ENCODE data around the gene DKK3. TPM values are rescaled to one million over a fixed set of nuclear protein-coding genes. Genes with fewer than 3 reads are reported as not detected.

The DKK3 gene
- total RNA-seq, 1 donor from 2014 or later = not detected

- Mint-ChIP-seq H3K4me1 (peaks cover 3% of the 10 kb centered on the region), H3K9me3 (peaks cover 6% of the 10 kb centered on the region), H3K4me3 (no peak overlapping the region), H3K27me3 (peaks cover 7% of the 10 kb centered on the region), H3K36me3 (ENCODE audit: low read depth) (no peaks in the 10 kb centered on the region), H3K27ac (no peak overlapping the region)
- intact Hi-C loops (cut with micrococcal nuclease) = no loop called here
- no peak for DNase-seq
Observed at GRCh38 chr11:11985954-11986949, 22.2 kb downstream of the DKK3 start.

DNA sequence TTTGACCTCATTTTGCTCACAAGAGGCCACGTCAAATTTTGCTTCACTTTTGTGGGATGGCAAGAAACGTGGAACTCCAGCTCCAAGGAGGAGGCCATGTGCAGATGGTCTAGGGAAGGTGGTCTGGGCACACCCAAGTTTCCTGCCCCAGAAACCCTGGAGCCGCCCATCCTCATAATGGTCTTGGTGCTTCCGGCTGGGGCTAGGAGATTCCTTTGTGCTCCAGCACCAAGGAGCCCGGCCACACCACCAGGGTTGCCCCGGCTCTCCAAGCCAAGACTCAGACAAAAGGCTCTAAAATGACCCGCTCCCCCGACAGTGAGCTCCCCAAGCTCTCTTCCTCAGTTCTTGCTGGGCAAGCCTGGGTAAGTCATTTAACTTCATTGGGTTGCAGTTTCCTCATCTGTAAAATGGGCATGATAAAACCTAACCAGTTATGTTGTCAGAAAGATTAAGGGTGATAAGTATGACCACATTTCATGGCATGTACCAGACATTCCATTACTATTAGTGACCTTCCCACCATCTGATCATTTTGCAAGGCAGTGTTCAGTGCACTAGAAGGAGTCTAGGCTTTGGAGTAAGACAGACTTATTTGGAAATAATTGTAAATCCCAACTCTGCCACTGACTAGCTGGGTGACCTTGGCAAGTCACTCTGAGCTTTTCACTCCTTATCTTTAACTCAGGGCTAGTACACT is 23.3 kb downstream of the DKK3 start:
- H3K9me3 Mint-ChIP-seq = peaks cover 6% of the 10 kb centered on the region
- intact Hi-C loops (cut with micrococcal nuclease) = no loop called here
- no peaks in the 10 kb centered on the region for H3K36me3 Mint-ChIP-seq (ENCODE audit: low read depth)
- H3K4me1 Mint-ChIP-seq = peaks cover 3% of the 10 kb centered on the region
- no peak for DNase-seq
- no peak overlapping the region for H3K27ac Mint-ChIP-seq
- H3K27me3 Mint-ChIP-seq = peaks cover 4% of the 10 kb centered on the region
- H3K4me3 Mint-ChIP-seq = no peak overlapping the region

DNA sequence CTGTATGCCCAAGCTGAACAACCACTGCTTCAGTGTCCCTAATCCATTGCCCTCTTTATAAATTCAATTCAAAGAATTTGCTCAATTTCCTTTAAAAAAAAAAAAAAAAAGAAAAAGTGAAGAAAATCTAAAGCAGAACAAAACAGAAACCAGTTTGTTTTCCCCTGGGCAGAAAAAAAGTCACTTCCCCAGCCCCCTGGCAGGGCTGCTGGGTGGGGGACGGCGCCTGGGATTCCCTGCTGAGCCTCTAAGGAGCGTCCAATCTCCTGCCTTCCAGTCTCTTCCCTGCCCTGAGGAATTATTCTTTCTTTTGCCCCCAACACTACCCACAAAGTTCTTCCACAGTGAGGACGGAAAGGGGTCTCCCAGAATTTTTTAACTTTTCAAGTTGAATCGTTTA is 23.9 kb downstream of the DKK3 start:
- intact Hi-C loops (cut with micrococcal nuclease) = no loop called here
- Mint-ChIP-seq H3K27ac (no peak overlapping the region), H3K27me3 (peaks cover 4% of the 10 kb centered on the region), H3K9me3 (peaks cover 6% of the 10 kb centered on the region), H3K4me1 (peaks cover 3% of the 10 kb centered on the region), H3K36me3 (ENCODE audit: low read depth) (no peaks in the 10 kb centered on the region), H3K4me3 (no peak overlapping the region)
- no peak for DNase-seq

DNA sequence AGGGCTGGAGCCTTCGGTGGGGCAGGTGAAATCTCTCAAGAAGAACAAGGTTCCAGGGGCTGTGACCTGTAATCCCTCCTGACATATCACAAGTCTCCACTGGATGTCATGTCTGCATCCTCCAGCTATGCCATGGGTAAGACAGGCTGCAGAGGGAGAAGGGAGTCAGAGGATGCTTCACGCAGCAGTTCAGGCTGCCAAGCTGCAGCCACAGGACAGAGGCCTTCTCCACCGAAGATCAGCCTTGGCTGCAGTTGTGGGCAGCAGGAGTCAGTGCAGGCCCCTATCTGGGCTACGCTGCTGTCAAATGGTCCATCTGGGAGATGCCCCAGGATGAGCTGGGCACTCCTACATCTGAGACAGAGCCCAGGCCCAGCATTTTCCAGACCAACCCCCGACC is 25.0 kb downstream of the DKK3 start:
- Mint-ChIP-seq H3K27ac (no peak overlapping the region), H3K4me3 (no peak overlapping the region), H3K9me3 (peaks cover 6% of the 10 kb centered on the region), H3K36me3 (ENCODE audit: low read depth) (no peaks in the 10 kb centered on the region), H3K4me1 (peaks cover 3% of the 10 kb centered on the region), H3K27me3 (peaks cover 3% of the 10 kb centered on the region)
- no peak for DNase-seq
- intact Hi-C loops (cut with micrococcal nuclease) = no loop called here

- H3K27ac Mint-ChIP-seq = no peak overlapping the region
- H3K36me3 Mint-ChIP-seq (ENCODE audit: low read depth) = no peaks in the 10 kb centered on the region
- peaks cover 3% of the 10 kb centered on the region for H3K27me3 Mint-ChIP-seq
- peaks cover 3% of the 10 kb centered on the region for H3K4me1 Mint-ChIP-seq
- peaks cover 6% of the 10 kb centered on the region for H3K9me3 Mint-ChIP-seq
- DNase-seq = no peak
- intact Hi-C loops (cut with micrococcal nuclease) = no loop called here
- no peak overlapping the region for H3K4me3 Mint-ChIP-seq
Observed at GRCh38 chr11:11982975-11983374, 25.5 kb downstream of the DKK3 start.

GRCh38 chr11:11982461-11982860 is 26.0 kb downstream of the DKK3 start:
- intact Hi-C loops (cut with micrococcal nuclease) = no loop called here
- H3K4me3 Mint-ChIP-seq = no peak overlapping the region
- H3K9me3 Mint-ChIP-seq = peaks cover 1% of the 10 kb centered on the region
- H3K27me3 Mint-ChIP-seq = peaks cover 4% of the 10 kb centered on the region
- H3K27ac Mint-ChIP-seq = no peak overlapping the region
- no peaks in the 10 kb centered on the region for H3K36me3 Mint-ChIP-seq (ENCODE audit: low read depth)
- peaks cover under 1% of the 10 kb centered on the region for H3K4me1 Mint-ChIP-seq
- no peak for DNase-seq

GRCh38 chr11:11981840-11982239 is 26.6 kb downstream of the DKK3 start:
- Mint-ChIP-seq H3K27ac (no peak overlapping the region), H3K27me3 (peaks cover 5% of the 10 kb centered on the region), H3K36me3 (ENCODE audit: low read depth) (no peaks in the 10 kb centered on the region), H3K4me3 (no peak overlapping the region), H3K4me1 (no peaks in the 10 kb centered on the region), H3K9me3 (no peaks in the 10 kb centered on the region)
- intact Hi-C loops (cut with micrococcal nuclease) = no loop called here
- DNase-seq = no peak

GRCh38 chr11:11981364-11981763 is 27.1 kb downstream of the DKK3 start:
- H3K4me1 Mint-ChIP-seq = no peaks in the 10 kb centered on the region
- H3K27me3 Mint-ChIP-seq = peaks cover 5% of the 10 kb centered on the region
- DNase-seq = no peak
- no peak overlapping the region for H3K27ac Mint-ChIP-seq
- H3K36me3 Mint-ChIP-seq (ENCODE audit: low read depth) = no peaks in the 10 kb centered on the region
- H3K4me3 Mint-ChIP-seq = no peak overlapping the region
- intact Hi-C loops (cut with micrococcal nuclease) = no loop called here
- no peaks in the 10 kb centered on the region for H3K9me3 Mint-ChIP-seq

DNA sequence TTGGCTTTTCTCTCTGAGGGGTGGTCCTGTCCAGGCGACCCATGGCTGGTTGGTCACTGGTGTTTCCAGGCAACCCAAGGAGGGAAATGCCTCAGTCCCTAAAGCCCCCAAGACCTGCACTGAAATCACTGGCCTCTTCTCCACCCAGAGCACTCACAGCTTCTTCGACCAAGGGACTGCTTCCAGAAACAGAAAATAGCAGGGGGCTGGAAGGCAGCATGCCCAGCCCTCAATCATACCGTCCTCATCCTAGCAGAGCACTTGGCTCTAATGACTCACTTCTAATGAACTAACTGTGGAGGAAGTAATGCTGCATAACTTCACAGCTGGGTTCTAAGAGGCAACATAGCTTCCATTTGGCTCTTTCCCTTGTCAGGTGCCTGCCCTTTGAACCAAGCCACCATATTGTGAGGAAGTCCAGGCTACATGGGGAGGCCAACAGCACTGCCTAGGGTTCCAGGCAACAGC is 27.6 kb downstream of the DKK3 start:
- Mint-ChIP-seq H3K27ac (no peak overlapping the region), H3K27me3 (peaks cover 5% of the 10 kb centered on the region), H3K9me3 (no peaks in the 10 kb centered on the region), H3K4me3 (no peak overlapping the region), H3K36me3 (ENCODE audit: low read depth) (no peaks in the 10 kb centered on the region), H3K4me1 (no peaks in the 10 kb centered on the region)
- no peak for DNase-seq
- intact Hi-C loops (cut with micrococcal nuclease) = no loop called here

GRCh38 chr11:11980200-11980599 is 28.2 kb downstream of the DKK3 start:
- Mint-ChIP-seq H3K4me1 (no peaks in the 10 kb centered on the region), H3K27ac (no peak overlapping the region), H3K9me3 (no peaks in the 10 kb centered on the region), H3K36me3 (ENCODE audit: low read depth) (no peaks in the 10 kb centered on the region), H3K27me3 (peaks cover 5% of the 10 kb centered on the region), H3K4me3 (no peak overlapping the region)
- DNase-seq = no peak
- intact Hi-C loops (cut with micrococcal nuclease) = no loop called here

GRCh38 chr11:11979488-11980117 is 28.8 kb downstream of the DKK3 start:
- Mint-ChIP-seq H3K27me3 (peaks cover 5% of the 10 kb centered on the region), H3K4me3 (no peak overlapping the region), H3K4me1 (no peaks in the 10 kb centered on the region), H3K9me3 (no peaks in the 10 kb centered on the region), H3K36me3 (ENCODE audit: low read depth) (no peaks in the 10 kb centered on the region), H3K27ac (no peak overlapping the region)
- DNase-seq = no peak
- intact Hi-C loops (cut with micrococcal nuclease) = no loop called here

- no peak for DNase-seq
- no peaks in the 10 kb centered on the region for H3K36me3 Mint-ChIP-seq (ENCODE audit: low read depth)
- no peak overlapping the region for H3K27ac Mint-ChIP-seq
- peaks cover 5% of the 10 kb centered on the region for H3K27me3 Mint-ChIP-seq
- no peaks in the 10 kb centered on the region for H3K9me3 Mint-ChIP-seq
- H3K4me1 Mint-ChIP-seq = no peaks in the 10 kb centered on the region
- intact Hi-C loops (cut with micrococcal nuclease) = no loop called here
- no peak overlapping the region for H3K4me3 Mint-ChIP-seq
Observed at GRCh38 chr11:11978792-11979487, 29.5 kb downstream of the DKK3 start.

GRCh38 chr11:11978098-11978637 is 30.3 kb downstream of the DKK3 start:
- Mint-ChIP-seq H3K36me3 (ENCODE audit: low read depth) (no peaks in the 10 kb centered on the region), H3K4me3 (no peak overlapping the region), H3K27me3 (peaks cover 5% of the 10 kb centered on the region), H3K4me1 (no peaks in the 10 kb centered on the region), H3K9me3 (no peaks in the 10 kb centered on the region), H3K27ac (no peak overlapping the region)
- no peak for DNase-seq
- intact Hi-C loops (cut with micrococcal nuclease) = no loop called here
